IPS DF 4.7 (cell line): ENCODE data around the gene KRTAP10-10.
"Not testable (repeated sequence)": the region's sequence is repeated elsewhere in the genome, so short reads cannot be mapped to it uniquely, and the experiment has no call there.

Experiments used
- DNase-seq: peaks from one replicate; pipeline ENCODE4 v3.0.0-alpha.2; 2013; ENCODE audit warnings: low spot score; ENCODE audit errors: extremely low read depth

The KRTAP10-10 gene

GRCh38 chr21:44626262-44626661, 10.9 kb upstream of the KRTAP10-10 start:
- DNase-seq, result no peak

GRCh38 chr21:44626673-44627143, 10.4 kb upstream of the KRTAP10-10 start, which contains the start of gene KRTAP10-9:
TSS of gene KRTAP10-9 (plus strand) at chr21:44627093. CDS start at chr21:44627172, 79 bp downstream.
- DNase-seq, result no peak

GRCh38 chr21:44627181-44627822, 9.9 kb upstream of the KRTAP10-10 start:
- DNase-seq, result not testable (repeated sequence)

GRCh38 chr21:44627831-44628233, 9.3 kb upstream of the KRTAP10-10 start:
- DNase-seq, result not testable (repeated sequence)

- DNase-seq, result no peak
Measured at GRCh38 chr21:44628707-44629391, 8.3 kb upstream of the KRTAP10-10 start.

GRCh38 chr21:44630440-44630839, 6.7 kb upstream of the KRTAP10-10 start:
- no peak for DNase-seq

GRCh38 chr21:44632067-44632466, 5.1 kb upstream of the KRTAP10-10 start:
- DNase-seq, result no peak

GRCh38 chr21:44636209-44637017, 743 bp upstream of the KRTAP10-10 start:
- no peak for DNase-seq

GRCh38 chr21:44637851-44638348, 744 bp downstream of the KRTAP10-10 start:
- DNase-seq, result not testable (repeated sequence)

GRCh38 chr21:44638506-44639330, 1.6 kb downstream of the KRTAP10-10 start:
- not testable (repeated sequence) for DNase-seq

- DNase-seq, result no peak
Measured at GRCh38 chr21:44639331-44639655, 2.1 kb downstream of the KRTAP10-10 start.

GRCh38 chr21:44640761-44641160, 3.6 kb downstream of the KRTAP10-10 start:
- no peak for DNase-seq

- no peak for DNase-seq
Measured at GRCh38 chr21:44643741-44644310, 6.7 kb downstream of the KRTAP10-10 start.

GRCh38 chr21:44644878-44645277, 7.7 kb downstream of the KRTAP10-10 start:
- no peak for DNase-seq

- DNase-seq, result not testable (repeated sequence)
Measured at GRCh38 chr21:44646366-44647221, 9.4 kb downstream of the KRTAP10-10 start, which contains the start of gene KRTAP10-11. TSS of gene KRTAP10-11 (plus strand) at chr21:44646414. CDS start at chr21:44646459, 45 bp downstream.

- DNase-seq, result no peak
Measured at GRCh38 chr21:44647222-44647552, 10.0 kb downstream of the KRTAP10-10 start.

GRCh38 chr21:44648557-44649311, 11.6 kb downstream of the KRTAP10-10 start:
- DNase-seq, result no peak

- DNase-seq, result no peak
Measured at GRCh38 chr21:44649521-44650100, 12.5 kb downstream of the KRTAP10-10 start.
